ENCODE results near the gene SH3GL1.

- TF ChIP-seq EZH2phosphoT487 (IDR thresholded peaks at IDR 0.05; ENCODE audit: borderline replicate concordance, low read depth, low read length) (no peak), CTCF (conservative IDR thresholded peaks at IDR 0.05; ENCODE audit: low read length) (no peak)
These were observed 28.8 kb downstream of the SH3GL1 start for GRCh38 chr19:4371247-4372164.

Measured in OCI-LY7 (cell line).